ENCODE results near the gene KRTAP10-10.
"Not testable (repeated sequence)": the region's sequence is repeated elsewhere in the genome, so short reads cannot be mapped to it uniquely, and the experiment has no call there.

KRTAP10-10 gene

DNA sequence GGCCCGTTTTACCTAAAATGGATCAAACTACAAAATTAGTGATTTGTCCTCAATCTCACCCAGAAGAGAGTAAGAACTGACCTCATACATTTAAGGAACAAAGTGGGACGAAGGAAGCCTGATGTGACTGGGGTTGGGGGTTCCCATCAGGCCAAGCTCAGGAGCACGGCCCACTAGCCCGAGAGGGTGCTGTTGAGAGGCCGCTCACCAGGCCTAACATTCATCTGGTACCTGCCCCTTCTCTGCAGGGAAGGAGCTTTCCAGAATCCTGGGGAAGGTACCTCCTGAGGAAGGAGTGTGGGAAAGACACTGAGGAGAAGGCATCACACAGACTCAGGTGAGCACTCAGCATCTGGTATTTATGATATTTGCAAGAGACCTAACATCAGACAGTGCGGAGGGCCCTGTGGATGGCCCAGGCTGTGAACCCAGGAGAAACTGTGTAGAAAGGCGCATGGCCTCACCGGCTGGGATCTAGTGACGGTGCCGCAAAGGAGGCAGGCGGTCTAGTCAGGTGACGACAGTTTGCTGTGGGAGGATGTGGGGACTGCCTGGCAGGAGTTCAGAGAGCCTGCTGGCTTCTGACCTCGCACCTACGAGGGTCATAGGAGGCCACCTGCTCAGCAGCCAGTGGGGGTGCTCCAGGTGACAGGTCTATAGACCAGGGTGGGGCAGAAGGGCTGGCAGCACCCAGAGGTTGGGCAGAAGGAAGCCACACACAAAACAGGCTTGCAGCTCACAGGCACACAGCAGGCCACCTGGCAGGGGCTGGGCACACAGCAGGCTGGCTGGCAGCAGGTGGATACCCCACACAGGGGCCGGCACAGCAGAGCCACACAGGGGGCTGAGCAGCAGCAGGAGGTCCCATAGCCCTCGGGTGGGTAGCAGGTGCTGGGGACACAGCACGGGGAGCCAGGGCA is 16.8 kb downstream of the KRTAP10-10 start:
- DNase-seq, result no peak

DNA sequence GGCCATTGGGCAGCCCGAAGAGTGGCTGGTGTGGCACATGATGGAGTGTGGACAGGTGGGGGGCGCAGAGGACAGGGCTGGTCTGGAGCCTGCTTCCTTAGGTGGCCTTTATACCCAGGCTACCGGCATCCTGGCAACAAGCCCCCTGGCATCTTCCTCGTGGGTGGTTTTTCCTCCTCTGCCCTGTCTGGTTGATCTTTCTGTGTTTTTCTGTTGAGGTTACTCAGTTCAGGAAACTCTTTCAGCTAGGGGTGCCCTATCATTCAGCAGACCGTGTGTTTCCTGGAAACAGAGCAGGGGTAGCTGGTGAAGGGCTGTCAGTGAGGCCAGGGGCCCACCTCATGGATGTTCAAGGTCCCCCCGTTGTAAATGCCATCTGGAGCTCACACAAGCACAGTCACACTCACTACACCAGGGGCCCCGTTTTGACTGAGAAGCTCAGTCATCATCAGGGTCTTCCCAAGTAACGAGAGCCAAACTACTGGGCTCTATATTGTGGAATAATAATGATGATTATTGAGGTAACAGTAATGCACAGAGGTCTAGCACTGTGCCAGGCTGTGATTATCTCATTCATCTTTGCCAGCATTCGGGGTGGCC is 17.5 kb downstream of the KRTAP10-10 start, which contains the start of gene KRTAP12-4:
TSS of gene KRTAP12-4 (minus strand) at position 84 of the 600 bp plus-strand sequence. CDS start at position 39, 45 bp downstream.
- no peak for DNase-seq

DNA sequence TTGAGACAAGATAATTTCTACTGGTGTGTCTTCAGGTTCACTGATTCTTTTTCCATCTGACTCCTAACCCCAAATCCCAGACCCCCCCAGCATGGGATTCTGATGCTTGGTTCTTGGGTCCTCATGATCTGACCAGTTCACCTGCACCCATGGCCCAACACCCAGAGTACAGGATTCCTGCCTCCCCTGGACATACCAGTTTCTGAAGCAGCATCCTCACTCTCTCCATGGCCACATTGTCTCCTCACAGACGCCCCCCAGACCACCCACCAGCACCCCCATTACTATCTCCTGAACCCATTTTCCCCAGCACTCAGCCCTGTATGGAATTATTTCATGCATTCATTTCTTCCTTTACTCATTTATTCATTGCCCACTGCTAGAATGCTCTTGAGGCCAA is 19.7 kb downstream of the KRTAP10-10 start:
- DNase-seq, result no peak

GRCh38 chr21:44657635-44658540 is 20.7 kb downstream of the KRTAP10-10 start, which contains the start of gene KRTAP12-3:
Gene KRTAP12-3 (plus strand): TSS chr21:44657932. CDS start chr21:44657980, 48 bp downstream.
- no peak for DNase-seq

GRCh38 chr21:44658541-44658910 is 21.4 kb downstream of the KRTAP10-10 start:
- DNase-seq, result no peak

DNA sequence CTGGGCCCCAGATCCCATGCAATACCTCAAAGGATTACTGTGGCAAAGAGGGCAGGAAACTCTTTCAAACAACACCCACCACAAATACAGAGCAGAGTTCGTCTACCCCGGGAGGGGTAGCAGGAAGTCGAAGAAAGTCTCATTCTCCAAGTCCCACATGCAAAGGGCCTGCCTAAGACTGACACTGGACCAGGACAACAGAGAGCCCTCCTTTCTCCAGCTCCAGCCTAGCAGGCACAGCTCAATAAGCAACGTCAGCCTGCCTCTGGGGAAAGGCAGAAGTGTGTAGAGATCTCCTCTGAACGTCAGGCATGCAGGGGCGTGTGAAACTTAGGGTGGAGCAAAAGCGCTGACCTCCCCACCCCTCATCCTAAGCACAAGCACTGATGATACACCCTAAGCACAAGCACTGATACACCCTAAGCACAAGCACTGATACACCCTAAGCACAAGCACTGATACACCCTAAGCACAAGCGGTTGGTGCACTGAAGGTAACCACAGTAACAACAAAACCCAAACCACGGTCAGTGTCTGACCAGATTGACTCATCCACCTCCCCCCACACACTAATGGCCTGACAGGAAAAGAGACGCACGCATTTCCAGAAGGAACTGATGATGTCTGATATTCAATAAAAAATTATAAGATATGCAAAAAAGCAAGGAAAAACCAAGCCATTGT is 21.9 kb downstream of the KRTAP10-10 start:
- no peak for DNase-seq

- not testable (repeated sequence) for DNase-seq
These were observed 24.4 kb downstream of the KRTAP10-10 start for GRCh38 chr21:44661567-44661966.

DNA sequence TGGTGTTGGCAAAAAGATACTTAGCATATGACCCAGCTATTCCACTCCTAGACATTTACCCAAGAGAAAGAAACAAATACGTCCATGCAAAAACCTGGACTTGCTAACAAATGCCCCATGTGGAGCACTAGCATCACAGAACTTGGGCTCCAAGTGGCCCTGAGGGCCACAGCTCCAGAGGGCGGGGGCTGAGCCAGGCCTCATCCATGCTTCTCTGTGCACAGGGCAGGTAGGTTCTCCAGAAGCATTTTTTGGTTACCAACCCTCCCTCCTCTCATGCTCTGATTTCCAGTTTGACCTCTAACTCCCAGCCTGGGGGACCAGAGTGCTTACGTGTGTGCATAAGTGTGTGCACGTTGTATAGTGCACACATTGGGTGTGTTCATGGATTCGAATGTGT is 27.5 kb downstream of the KRTAP10-10 start:
- no peak for DNase-seq

GRCh38 chr21:44666401-44667320 is 29.5 kb downstream of the KRTAP10-10 start, which contains the start of gene KRTAP12-2:
Gene KRTAP12-2 (minus strand): TSS chr21:44666927. CDS start chr21:44666886, 41 bp downstream.
- DNase-seq, result peak; percentile 15

- no peak for DNase-seq
These were observed 30.5 kb downstream of the KRTAP10-10 start for GRCh38 chr21:44667612-44668011.

- DNase-seq, result no peak
These were observed 33.7 kb downstream of the KRTAP10-10 start for GRCh38 chr21:44670642-44671432.

DNA sequence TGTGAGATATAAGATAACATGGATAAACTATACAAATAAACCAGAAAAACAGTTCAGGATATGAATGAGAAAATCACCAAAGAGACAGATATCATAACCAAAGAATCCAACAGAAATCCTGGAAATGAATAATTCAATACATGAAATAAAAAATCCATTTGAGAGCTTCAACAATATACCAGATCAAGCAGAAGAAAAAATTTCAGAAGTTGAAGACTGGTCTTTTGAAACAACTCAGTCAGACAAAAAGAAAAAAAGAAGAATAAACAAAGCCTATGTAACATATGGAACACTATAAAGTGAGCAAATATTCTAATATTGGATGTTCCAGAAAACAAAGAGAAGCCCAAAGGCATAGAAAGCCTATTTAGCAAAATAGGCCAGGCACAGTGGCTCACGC is 34.8 kb downstream of the KRTAP10-10 start:
- no peak for DNase-seq

- no peak for DNase-seq
These were observed 40.7 kb downstream of the KRTAP10-10 start for GRCh38 chr21:44677881-44678280.

- no peak for DNase-seq
These were observed 44.0 kb downstream of the KRTAP10-10 start for GRCh38 chr21:44681152-44681551.

DNA sequence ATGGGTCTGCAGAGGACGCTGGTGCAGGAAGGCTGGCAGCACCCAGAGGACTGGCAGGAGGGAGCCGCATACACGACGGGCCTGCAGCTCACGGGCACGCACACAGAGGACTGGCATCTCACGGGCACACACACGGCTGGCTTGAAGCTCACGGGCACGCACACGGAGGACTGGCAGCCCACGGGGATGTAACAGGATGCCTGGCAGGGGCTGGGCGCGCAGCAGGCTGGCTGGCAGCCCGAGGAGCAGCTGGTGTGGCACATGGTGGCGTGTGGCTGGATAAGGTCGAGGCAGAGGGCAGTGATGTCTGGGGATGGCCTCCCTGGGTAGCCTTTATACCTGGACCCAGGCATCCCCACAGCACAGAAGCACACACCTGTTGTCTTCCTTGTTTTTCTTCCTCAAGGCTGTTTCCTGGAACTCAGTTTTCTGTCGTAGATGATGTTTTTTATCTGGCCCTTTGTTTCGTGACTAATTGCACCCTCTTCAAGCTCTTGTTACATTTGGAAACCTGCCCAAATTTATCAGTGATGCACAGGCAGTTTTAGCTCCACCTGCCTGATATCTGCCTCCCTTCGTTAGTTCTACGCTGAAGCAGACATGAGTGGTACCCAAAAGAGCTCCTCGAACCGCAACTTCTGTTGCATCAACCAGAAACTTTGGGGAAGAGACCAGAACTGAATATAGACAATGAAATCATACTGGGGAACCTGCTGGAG is 44.9 kb downstream of the KRTAP10-10 start, which contains the start of gene KRTAP12-1:
TSS of gene KRTAP12-1 (minus strand) at position 303 of the 719 bp plus-strand sequence. CDS start at position 263, 40 bp downstream.
- DNase-seq, result peak; percentile 95

DNA sequence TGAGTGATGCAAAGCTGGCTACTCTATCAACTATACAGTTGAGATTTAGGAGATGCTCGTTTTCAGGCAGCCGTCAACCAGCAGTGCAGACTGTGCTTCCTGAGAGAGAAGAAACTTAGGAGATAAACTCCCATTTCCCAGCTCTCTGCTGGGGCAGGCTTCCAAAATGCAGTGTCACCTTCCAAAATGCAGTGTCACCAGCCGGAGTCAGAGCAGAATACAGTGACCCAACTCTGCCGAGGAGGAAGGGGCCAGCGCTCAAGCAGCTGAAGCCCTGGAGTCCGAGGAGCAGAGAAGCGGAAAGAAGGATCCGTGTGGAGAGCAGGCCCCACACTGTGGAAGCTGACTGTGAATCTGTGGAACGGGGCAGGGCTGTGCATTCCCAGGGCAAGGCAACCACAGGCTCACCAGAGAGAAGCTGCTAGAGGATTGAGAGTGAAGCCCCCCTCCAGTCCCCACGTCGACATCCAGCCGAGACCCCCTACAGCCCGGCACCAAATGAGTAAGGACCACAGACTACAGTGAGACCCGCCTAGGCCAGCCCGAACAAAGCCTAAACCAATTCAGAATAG is 45.5 kb downstream of the KRTAP10-10 start:
- DNase-seq, result no peak

GRCh38 chr21:44684077-44684476 is 46.9 kb downstream of the KRTAP10-10 start:
- DNase-seq, result no peak

- DNase-seq, result no peak
These were observed 47.3 kb downstream of the KRTAP10-10 start for GRCh38 chr21:44684483-44684882.

GRCh38 chr21:44685050-44685449 is 47.9 kb downstream of the KRTAP10-10 start:
- not testable (repeated sequence) for DNase-seq
